Stimulated activated CD8-positive, alpha-beta memory T cell treated with anti-CD3 and anti-CD28 coated beads, Interleukin-7, amount 100 ng/mL, for 24 hours (primary cell): ENCODE data around the gene OOSP1.
"Not testable (repeated sequence)": the region's sequence is repeated elsewhere in the genome, so short reads cannot be mapped to it uniquely, and the experiment has no call there.

Experiments
- DNase-seq: peaks from one replicate; pipeline ENCODE4 v3.0.0-alpha.2; 2020; ENCODE audit warnings: low read depth

OOSP1 gene

GRCh38 chr11:59938132-59938531, at the start of gene OOSP1:
OOSP1 (plus strand) TSS chr11:59938432; CDS start chr11:59938455, 23 bp downstream.
- no peak for DNase-seq

GRCh38 chr11:59891781-59892181, 46.5 kb upstream of the OOSP1 start:
- DNase-seq: no peak

GRCh38 chr11:59894616-59895015, 43.6 kb upstream of the OOSP1 start:
- DNase-seq: no peak

DNA sequence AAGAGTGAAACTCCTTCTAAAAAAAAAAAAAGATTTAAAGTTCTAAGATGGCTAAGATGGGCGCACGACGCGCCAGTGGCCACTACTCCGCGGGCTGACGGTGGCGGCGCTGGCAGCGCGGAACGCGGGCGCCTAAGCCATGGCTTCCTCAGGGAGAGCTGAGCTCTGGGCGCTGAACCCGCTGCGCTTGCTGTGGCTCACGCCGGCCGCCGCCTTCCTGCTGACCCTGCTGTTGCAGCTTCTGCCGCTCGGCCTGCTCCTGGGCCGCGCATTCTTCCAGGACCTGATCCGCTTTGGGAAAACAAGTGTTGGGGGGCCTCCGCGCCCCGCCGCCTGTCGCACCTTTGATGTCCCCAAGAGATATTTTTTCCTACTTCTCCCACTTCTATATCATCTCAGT, 40.2 kb upstream of the OOSP1 start:
- DNase-seq: no peak

- no peak for DNase-seq
Measured at GRCh38 chr11:59898650-59899049, 39.6 kb upstream of the OOSP1 start.

DNA sequence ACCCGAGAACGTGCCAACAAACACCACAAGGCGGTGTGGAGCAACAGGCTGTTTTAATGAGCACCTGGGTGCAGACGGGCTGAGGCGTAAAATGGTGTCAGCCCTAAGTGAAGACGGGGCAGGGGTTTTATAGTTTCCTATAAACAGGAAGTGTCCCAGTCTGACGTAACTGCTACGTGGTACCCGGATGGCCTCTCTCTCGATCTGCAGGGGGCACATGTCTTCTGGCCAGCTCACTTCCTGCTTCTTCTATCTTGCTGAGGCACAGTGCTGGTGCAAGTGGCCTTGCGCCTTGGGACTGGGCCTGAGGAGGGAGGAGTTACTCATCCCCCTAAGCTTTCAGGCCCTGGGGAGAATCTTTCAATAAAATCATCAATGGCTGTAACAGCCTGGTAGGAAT, 38.7 kb upstream of the OOSP1 start:
- DNase-seq: no peak

DNA sequence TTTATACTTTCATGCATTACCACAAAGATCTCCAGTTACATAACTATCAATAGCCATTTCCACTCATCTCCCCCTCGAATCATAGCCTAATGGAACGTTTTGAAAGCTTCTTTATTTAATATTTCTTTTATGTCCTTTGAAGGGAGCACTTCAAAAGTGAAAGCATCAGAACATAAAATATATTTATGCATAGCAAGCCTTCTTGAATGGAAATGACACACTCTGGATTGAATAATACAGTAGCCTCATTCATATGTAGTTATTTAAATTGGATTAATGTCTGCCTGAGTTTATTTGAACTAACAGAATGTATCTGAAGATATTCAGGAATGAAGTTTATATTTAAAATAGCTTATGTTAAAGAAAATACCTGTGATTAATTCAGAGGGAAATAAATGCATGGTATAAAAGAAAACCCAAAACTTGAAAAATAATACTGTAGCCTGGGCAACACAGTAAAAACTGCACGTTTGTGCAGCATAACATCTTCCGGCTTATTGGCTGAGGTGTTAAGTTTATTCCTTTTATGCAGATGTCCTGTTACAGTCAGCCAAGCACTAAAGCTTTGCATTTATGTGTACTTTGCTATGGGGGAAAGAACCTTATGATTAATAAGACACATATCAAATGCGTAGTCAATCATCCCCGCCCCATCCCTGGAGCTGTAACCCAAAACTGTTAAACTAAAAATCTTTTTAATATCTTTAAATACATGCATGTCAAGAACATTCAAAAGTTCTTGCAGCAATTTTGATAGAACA, 37.7 kb upstream of the OOSP1 start:
- DNase-seq: no peak

- no peak for DNase-seq
Measured at GRCh38 chr11:59901306-59901705, 36.9 kb upstream of the OOSP1 start.

GRCh38 chr11:59903569-59903968, 34.7 kb upstream of the OOSP1 start:
- not testable (repeated sequence) for DNase-seq

DNA sequence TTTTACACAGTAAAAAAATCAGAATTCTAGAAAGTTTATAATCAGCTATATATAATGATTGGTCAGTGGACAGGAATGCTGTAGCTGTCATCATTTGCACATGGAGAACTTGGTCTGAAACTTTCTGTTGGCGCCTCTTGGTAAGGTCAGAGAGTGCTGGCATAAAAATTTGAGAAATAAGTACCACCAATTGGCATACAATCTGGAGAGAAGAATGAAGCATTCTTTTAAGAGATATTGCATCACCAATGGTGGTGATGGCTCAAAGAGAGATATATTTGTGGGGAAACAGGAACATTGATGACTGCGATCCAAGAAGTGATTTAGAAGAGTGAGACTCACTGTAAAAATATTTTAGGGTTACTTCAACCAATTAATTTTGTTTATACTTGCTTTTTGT, 19.8 kb upstream of the OOSP1 start:
- no peak for DNase-seq

DNA sequence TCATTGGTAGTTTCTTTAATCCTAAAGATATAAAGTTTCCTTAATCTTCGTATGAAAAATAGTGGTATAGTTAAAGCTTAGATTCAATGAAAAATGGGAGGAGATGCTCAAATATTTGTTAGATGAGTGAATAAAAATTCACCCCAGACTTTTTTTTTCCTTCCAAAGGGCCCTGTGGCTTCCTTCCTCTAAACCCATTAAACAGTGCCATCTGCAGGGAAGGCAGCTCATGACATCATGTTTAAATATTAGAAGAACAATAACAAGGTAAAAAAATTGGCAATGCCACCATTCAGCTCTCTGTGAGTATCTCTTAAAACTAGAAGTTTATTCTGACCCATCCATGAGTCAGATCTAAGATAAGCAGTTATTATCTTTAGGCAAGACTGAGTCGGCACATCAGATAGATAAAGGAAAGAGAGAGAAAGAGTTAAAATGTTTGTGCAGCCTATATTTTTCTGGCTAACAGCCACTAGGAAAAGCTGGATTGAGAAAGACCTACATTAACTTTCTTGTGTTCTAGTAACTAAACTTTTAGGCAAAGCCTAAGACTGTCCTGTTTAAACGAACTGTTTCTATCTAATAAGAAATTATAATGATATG, 19.1 kb upstream of the OOSP1 start:
- DNase-seq: no peak

- no peak for DNase-seq
Measured at GRCh38 chr11:59923813-59924212, 14.4 kb upstream of the OOSP1 start.

- DNase-seq: no peak
Measured at GRCh38 chr11:59931688-59932087, 6.5 kb upstream of the OOSP1 start.

DNA sequence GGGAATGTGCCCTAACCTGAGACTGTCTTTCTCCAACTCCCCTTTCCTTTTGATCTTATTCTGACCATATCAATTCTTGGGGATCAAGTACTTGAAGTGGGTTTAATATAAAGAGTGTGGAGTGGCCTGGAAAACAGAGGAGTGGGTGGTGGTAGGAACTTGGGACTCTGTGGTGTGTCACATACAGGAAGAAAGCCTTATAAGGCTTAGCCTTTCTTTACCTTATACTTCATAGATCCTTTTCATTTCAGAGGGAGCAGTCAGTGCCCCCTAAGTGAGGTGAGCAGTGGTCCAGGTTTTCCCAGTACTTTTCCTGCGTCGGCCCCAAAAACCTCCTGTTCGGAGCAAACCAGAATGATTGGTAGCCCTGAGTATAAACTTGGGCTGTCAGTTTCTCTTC, 486 bp downstream of the OOSP1 start:
- DNase-seq: no peak

DNA sequence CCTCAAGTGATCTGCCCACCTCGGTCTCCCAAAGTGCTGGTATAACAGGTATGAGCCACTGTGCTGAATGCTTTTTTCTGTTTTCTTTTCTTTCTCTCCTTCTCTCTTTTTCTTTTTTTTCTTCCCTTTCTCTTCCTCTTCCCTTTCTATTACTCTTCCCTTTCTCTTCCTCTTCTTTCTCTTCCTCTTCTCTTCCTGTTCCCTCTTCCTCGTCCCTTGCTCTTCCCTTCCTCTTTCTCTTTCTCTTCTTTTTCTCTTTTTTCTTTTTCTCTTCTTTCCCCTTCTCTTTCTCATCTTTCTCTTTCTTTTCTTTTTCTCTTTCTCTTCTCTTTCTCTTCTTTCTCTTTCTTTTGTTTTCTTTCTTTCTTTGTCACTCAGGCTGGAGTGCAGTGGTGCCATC, 1.2 kb downstream of the OOSP1 start:
- DNase-seq: no peak

GRCh38 chr11:59941091-59941490, 2.9 kb downstream of the OOSP1 start:
- no peak for DNase-seq

DNA sequence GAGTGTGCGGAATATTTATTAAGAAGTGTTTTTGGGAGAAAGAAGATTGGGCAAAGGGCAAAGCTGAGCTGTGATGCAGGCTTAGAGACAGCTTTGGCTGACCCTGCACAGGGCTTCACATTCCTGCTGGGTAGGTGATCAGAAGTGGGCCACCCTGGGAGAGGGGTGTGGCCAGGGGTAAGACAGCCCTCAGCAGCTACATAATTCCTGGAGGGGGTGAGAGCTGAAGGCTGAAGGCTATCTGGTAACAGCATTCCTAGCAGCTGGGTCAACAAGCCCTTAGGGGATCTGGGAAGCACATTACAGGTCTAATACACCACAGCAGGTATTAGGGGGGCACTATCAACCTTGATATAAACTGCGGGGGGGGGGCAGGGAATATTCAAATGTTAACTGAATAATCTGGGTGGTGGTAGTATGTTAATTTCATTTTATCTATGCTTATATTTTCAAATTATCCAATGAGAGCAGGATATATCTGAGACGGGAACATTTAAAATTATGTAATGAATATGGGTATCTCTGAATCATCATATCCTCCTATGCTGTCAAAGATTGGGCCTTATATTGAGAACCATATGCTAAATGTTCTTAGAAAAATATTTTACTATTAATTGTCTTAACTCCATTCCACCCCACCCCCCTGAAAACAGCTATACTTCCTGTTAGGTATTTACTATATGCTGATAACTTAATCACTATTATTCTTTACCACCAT, 5.9 kb downstream of the OOSP1 start:
- DNase-seq: no peak

DNA sequence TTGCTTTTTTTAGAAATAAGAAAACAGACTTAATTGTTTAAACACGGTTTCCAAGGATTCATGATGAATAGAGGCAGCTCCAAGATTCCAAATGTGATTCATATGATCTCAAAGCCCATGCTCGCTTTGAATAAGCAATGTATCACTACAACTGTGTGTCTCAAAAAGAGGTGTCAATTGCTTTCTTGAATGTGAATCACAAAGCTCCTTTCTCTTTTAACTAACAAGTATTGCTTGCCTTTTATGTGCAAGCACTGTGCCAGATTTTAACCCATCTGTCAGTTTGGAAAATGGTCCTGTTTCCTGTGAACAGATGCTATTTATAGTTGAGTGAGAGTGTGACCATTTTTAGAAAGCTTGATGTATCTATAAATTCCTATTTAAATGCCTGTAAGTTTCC, 6.5 kb downstream of the OOSP1 start:
- no peak for DNase-seq

- DNase-seq: no peak
Measured at GRCh38 chr11:59953463-59954218, 15.4 kb downstream of the OOSP1 start.

GRCh38 chr11:59954219-59954847, 16.1 kb downstream of the OOSP1 start:
- no peak for DNase-seq

DNA sequence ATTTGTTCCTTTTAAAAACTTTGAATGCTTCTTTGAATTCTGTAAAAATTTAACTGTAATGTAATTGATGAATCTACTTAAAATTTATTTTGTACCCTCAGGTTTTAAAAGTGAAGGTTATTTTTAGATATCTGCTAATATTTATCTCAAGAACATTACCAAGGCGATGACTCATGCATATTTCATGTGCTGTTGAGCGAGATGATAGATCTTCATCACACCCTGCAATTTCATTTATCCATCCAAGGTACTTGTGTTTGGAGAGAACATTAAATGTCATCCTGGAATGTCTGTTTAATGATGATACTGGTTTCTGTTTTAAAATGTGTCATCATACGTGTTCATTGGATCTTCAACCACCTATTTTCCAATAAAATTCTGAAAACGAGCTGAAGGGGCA, 18.9 kb downstream of the OOSP1 start:
- no peak for DNase-seq
